HEK293T (cell line): ENCODE data around the gene DNPH1.

Source experiments
- ARNT ChIP-seq: fragments of 450-650 bp; IDR thresholded peaks from 2 replicates; pipeline ENCODE4 v1.6.1; 2017; ENCODE audit warnings: mild to moderate bottlenecking
- BHLHE40 ChIP-seq: fragments of 450-650 bp; IDR thresholded peaks from 2 replicates; pipeline ENCODE4 v1.6.1; 2016; ENCODE audit warnings: mild to moderate bottlenecking, moderate library complexity, borderline replicate concordance
- CTBP1 ChIP-seq: fragments of 450-650 bp; IDR thresholded peaks from 2 replicates; pipeline ENCODE4 v1.6.1; 2016; ENCODE audit warnings: borderline replicate concordance
- ELF4 ChIP-seq: fragments of 450-650 bp; IDR thresholded peaks from 2 replicates; pipeline ENCODE4 v1.6.1; 2017; ENCODE audit warnings: antibody characterized with exemption
- FOXK2 ChIP-seq: fragments of 450-650 bp; IDR thresholded peaks from 2 replicates; pipeline ENCODE4 v1.6.1; 2016; ENCODE audit warnings: mild to moderate bottlenecking
- HDGF ChIP-seq: fragments of 450-650 bp; IDR thresholded peaks from 2 replicates; pipeline ENCODE4 v1.6.1; 2017; ENCODE audit warnings: antibody characterized with exemption, borderline replicate concordance
- L3MBTL2 ChIP-seq: fragments of 450-650 bp; conservative IDR thresholded peaks from 2 replicates; pipeline ENCODE4 v1.6.1; 2016; ENCODE audit warnings: mild to moderate bottlenecking
- LEF1 ChIP-seq: fragments of 450-650 bp; IDR thresholded peaks from 2 replicates; pipeline ENCODE4 v1.6.1; 2017; ENCODE audit warnings: mild to moderate bottlenecking, borderline replicate concordance
- NFRKB ChIP-seq: fragments of 450-650 bp; IDR thresholded peaks from 2 replicates; pipeline ENCODE4 v1.6.1; 2016; ENCODE audit warnings: mild to moderate bottlenecking, moderate library complexity
- PKNOX1 ChIP-seq: fragments of 450-650 bp; IDR thresholded peaks from 2 replicates; pipeline ENCODE4 v1.6.1; 2016
- SP1 ChIP-seq: fragments of 450-650 bp; IDR thresholded peaks from 2 replicates; pipeline ENCODE4 v1.6.1; 2017
- SUZ12 ChIP-seq: fragments of 450-650 bp; IDR thresholded peaks from 2 replicates; pipeline ENCODE4 v1.6.1; 2016; ENCODE audit warnings: mild to moderate bottlenecking
- TARDBP ChIP-seq: fragments of 450-650 bp; IDR thresholded peaks from 2 replicates; pipeline ENCODE4 v1.6.1; 2016
- ZNF384 ChIP-seq: fragments of 450-650 bp; IDR thresholded peaks from 2 replicates; pipeline ENCODE4 v1.6.1; 2016

- TF ChIP-seq SP1 (no peak), CTBP1 (no peak), SUZ12 (no peak), PKNOX1 (no peak), HDGF (no peak), NFRKB (no peak), FOXK2 (no peak), BHLHE40 (no peak), TARDBP (no peak), ELF4 (no peak), LEF1 (no peak), ZNF384 (no peak), L3MBTL2 (no peak), ARNT (no peak)
These were observed 47.7 kb downstream of the DNPH1 start for GRCh38 chr6:43181621-43181941.
